ENCODE data around the gene CPSF4L.

The CPSF4L gene

DNA sequence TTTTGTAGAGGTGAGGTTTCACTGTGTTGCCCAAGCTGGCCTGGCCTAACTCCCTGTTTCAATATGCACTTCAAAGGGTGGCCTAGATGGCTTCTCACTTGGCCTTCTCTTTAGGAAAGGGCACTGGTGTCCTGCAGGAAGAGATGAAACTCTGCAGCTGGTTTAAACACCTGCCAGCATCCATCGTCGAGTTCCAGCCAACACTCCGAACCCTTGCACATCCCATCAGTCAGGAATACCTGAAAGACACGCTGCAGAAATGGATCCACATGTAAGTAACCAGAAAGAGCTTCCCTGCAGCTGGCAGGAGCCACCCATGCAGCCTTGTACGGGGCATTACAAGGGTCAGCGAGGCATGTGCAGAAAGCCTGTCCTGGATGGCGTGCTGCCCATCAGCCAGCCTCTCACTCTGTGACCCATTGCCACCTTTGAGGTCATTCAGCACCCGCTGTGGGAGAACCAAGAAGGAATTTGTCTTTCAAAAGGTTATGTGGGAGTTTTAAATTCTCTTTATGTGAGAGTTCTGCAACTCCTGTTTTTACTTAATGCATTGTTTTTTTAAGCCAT lies 61.8 kb downstream of the CPSF4L start:
- DNase-seq, result no peak

DNA sequence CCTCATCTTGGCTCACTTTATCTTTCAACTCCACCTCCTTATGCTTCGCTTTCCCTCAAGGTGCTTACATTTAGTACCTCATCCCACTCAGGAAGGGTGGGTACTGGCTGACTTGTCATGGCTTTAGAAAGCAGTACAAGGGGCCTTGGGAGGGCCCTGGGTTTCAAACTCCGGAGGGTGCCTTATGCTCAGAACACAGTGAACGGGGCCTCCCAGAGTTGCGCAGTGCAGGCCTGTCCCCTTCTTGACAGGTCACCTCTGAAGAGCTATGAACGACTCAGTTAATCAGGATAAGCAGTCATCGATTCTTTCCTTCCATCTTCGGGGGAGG lies 62.8 kb downstream of the CPSF4L start:
- DNase-seq, result no peak

Data from NCI-H510A treated with DMSO at 0.1 percent for 48 hours (cell line).